SK-N-SH (cell line): ENCODE measurements around the gene PXMP2.

Experiments
- FOXM1 ChIP-seq: IDR thresholded peaks from 2 replicates; pipeline ENCODE4 v1.4.0; 2012; ENCODE audit warnings: low read depth, mild to moderate bottlenecking
- MAX ChIP-seq: IDR thresholded peaks from 2 replicates; pipeline ENCODE4 v1.4.0; 2012; ENCODE audit warnings: low read depth
- RAD21 ChIP-seq: IDR thresholded peaks from 2 replicates; pipeline ENCODE4 v1.6.1; 2012; ENCODE audit warnings: mild to moderate bottlenecking, low read length
- TAF1 ChIP-seq: IDR thresholded peaks from 2 replicates; pipeline ENCODE4 v1.6.1; 2012; ENCODE audit warnings: low read depth, mild to moderate bottlenecking, low read length, moderate library complexity, borderline replicate concordance

DNA sequence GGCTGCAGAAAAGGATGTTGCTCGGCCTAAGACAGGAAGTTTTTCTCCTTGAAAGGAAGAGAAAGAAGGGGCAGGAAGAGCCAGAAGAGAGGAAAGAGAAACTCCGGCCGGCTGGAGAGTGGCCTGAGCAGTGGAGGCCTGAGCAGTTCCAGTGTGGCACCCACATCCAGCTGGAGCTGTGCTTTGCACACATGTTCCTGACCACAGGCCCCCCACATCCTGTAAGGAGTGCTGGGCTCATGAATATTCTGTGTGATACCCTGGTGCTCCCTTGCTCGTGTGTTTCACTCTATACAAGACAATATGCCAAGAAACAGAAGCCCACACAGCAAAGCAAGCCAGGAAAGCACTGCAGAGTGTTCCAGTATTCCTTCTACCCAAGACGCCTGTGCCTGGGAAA, 27.3 kb upstream of the PXMP2 start:
- TF ChIP-seq RAD21 (no peak), FOXM1 (no peak), MAX (no peak), TAF1 (no peak)
